WTC11 (cell line): ENCODE results near the gene VAMP4.

ENCODE experiments used
- ATF3 ChIP-seq: sonication (generic); formaldehyde crosslinking; conservative IDR thresholded peaks from 2 replicates; pipeline ENCODE4 v1.8.1; 2022; ENCODE audit warnings: mild to moderate bottlenecking, missing genetic modification reagents
- CREB1 ChIP-seq: sonication (generic); formaldehyde crosslinking; IDR thresholded peaks from 2 replicates; pipeline ENCODE4 v1.8.0; 2023; ENCODE audit warnings: mild to moderate bottlenecking, missing genetic modification reagents
- CTCF ChIP-seq: fragments of 200-600 bp; IDR thresholded peaks from 2 replicates; pipeline ENCODE4 v1.8.0; 2022; ENCODE audit warnings: antibody characterized with exemption
- EMX1 ChIP-seq: fragments of 250-450 bp; sonication (Bioruptor Pico); IDR thresholded peaks from 2 replicates; pipeline ENCODE4 v1.8.0; 2021; ENCODE audit warnings: mild to moderate bottlenecking
- ZNF671 ChIP-seq: fragments of 250-450 bp; sonication (Bioruptor Pico); IDR thresholded peaks from 2 replicates; pipeline ENCODE4 v1.8.0; 2021; ENCODE audit warnings: mild to moderate bottlenecking

GRCh38 chr1:171736196-171736595 lies 5.7 kb downstream of the VAMP4 start:
- TF ChIP-seq CTCF (no peak), ATF3 (CRISPR knock-in tag) (no peak), CREB1 (CRISPR knock-in tag) (no peak), EMX1 (CRISPR knock-in tag) (no peak), ZNF671 (CRISPR knock-in tag) (no peak)
